Suprapubic skin (tissue), 3 donors: ENCODE data around the gene NKD2.

ENCODE experiments used
- EP300 ChIP-seq: sonication (generic); formaldehyde crosslinking; IDR thresholded peaks from one replicate; pipeline ENCODE4 v1.6.1; 2017; ENCODE audit warnings: antibody characterized with exemption
- POLR2A ChIP-seq, 2 donors: fragments of 450-650 bp; IDR thresholded peaks; one replicate each; pipeline ENCODE4 v1.6.1; 2017; ENCODE audit warnings: antibody characterized with exemption in 2 of 2, mild to moderate bottlenecking in 2 of 2, moderate library complexity in 2 of 2
- TF ChIP-seq, protein P1 (sequence below), 2 donors: fragments of 200-600 bp in 1 of 2; fragments of 450-650 bp in 1 of 2; sonication (generic) in 1 of 2; IDR thresholded peaks; one replicate each; pipeline ENCODE4 v1.5.1; 2016 to 2019; ENCODE audit warnings: antibody characterized with exemption in 2 of 2, mild to moderate bottlenecking in 1 of 2, moderate library complexity in 1 of 2

- TF ChIP-seq, protein P1, sequence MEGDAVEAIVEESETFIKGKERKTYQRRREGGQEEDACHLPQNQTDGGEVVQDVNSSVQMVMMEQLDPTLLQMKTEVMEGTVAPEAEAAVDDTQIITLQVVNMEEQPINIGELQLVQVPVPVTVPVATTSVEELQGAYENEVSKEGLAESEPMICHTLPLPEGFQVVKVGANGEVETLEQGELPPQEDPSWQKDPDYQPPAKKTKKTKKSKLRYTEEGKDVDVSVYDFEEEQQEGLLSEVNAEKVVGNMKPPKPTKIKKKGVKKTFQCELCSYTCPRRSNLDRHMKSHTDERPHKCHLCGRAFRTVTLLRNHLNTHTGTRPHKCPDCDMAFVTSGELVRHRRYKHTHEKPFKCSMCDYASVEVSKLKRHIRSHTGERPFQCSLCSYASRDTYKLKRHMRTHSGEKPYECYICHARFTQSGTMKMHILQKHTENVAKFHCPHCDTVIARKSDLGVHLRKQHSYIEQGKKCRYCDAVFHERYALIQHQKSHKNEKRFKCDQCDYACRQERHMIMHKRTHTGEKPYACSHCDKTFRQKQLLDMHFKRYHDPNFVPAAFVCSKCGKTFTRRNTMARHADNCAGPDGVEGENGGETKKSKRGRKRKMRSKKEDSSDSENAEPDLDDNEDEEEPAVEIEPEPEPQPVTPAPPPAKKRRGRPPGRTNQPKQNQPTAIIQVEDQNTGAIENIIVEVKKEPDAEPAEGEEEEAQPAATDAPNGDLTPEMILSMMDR (IDR thresholded peaks at IDR 0.05): no peak
- no peak for TF ChIP-seq EP300
- no peak for TF ChIP-seq POLR2A (IDR thresholded peaks at IDR 0.05)
Measured at GRCh38 chr5:1007681-1008450, 736 bp upstream of the NKD2 start.
